Measurements from ENCODE around the gene ENC1.

ENC1 gene

DNA sequence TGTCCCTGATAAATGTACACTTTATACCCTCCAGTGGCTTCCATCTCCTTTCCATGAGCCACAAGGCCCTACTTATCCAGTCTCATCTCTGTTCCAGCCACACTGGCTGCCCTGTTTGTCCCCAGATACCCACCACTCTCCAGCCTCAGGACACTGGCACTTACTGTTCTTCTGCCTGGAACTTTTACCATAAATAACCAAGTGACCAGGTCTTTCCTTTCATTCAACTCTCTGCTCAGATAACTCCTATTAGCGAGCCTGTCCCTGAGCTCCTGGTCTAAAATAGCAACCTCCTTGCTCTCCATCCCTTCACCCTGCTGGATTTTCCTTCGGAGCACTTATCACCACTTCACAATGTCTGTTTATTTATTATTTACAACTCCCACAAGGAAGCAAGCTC, 16.6 kb upstream of the ENC1 start:
- DNase-seq = no peak

GRCh38 chr5:74655716-74656115, 15.2 kb upstream of the ENC1 start:
- DNase-seq = no peak

GRCh38 chr5:74655206-74655605, 14.7 kb upstream of the ENC1 start:
- DNase-seq = no peak

- DNase-seq = no peak
Observed at GRCh38 chr5:74653991-74654390, 13.5 kb upstream of the ENC1 start.

DNA sequence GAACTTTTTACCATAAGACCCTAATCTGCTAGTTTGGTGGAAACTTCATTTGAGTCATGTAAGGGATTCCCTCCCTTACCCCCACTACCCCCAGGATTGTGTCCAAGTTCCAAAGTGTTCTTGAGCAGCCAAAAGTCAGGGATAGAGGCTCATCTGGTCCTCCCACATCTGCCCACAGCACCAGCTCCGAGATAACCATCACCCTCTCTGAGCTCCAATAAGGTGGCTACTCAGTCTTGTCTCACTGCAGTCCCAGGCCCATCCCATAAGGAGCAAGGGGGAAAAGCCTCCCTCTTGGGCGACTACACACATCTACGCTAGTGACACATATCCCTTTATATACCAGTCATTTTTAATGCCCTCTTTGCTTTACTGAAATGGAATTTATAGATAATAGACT, 12.0 kb upstream of the ENC1 start:
- no peak for DNase-seq

GRCh38 chr5:74651710-74652109, 11.2 kb upstream of the ENC1 start:
- DNase-seq = no peak

DNA sequence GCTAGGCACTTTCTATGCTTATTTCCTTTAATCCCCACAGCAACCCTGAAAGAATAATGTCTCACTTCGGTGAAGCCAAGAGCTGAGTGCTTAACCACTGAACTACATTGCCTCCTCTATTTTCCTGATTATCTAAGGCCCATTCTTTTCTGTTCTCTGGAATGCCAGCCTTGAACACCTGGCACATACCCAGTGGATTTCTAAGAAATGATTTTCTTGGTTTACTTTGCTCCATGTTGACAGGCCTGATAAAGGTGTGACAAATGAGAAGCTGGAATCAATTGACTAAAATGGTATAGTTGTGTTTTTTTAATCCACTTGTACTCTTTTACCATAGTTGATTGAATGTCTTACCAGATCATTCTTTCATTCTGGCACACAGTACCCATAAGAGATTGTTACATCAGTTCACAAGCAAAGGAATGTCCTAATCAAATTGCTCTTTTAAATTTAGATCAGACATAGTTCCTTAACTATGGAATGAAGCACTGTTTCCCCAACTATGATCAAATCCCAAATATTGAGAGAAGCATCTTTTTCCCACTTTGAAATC, 9.0 kb upstream of the ENC1 start:
- no peak for DNase-seq

DNA sequence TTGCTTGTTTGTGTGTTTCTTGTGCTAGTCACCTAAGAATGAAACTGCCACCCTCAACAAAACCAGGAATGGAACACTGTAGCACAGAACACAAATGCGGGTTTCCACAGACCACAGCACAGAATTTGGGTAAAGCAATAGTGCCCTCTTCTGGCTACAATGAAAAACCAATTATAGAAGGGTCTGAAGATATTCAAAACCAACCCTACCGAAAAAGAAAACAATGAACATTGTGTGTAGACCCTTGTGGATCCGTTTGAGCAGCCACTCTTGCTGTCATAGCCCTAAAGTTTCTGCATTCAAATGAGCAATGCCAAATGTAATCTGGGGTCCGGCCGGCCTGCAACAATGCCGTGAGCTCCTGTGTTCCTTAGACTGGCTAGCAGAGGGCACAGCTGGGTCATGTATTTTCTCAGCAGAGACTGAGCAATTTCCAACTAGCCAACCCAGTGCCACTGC, 8.3 kb upstream of the ENC1 start:
- DNase-seq = peak in 10 of 58 donors; percentile 12 to 73 (median 34)

DNA sequence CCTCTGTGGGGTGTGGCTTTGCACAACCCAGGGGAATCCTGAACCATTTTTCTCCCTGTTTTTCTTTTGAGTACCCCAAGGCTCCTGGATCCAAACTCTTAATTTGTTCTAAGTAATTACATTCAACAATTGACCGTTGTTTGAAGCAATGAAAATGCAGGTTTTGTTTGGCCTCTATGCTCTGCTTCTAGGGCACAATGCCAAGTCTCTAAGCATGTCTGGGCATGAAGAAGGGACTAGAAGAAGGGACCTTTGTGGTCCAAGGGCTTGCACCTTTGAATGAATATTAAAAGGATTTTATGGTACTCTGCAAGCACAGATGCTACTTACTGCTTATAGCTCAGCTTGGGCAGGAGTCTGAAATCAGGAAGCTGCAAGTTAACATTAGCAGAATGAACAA, 6.6 kb upstream of the ENC1 start:
- DNase-seq = peak in 2 of 58 donors; percentile 8 to 20

- DNase-seq = no peak
Observed at GRCh38 chr5:74643111-74643562, 2.6 kb upstream of the ENC1 start.

- no peak for DNase-seq
Observed at GRCh38 chr5:74642543-74642863, 2.0 kb upstream of the ENC1 start.

DNA sequence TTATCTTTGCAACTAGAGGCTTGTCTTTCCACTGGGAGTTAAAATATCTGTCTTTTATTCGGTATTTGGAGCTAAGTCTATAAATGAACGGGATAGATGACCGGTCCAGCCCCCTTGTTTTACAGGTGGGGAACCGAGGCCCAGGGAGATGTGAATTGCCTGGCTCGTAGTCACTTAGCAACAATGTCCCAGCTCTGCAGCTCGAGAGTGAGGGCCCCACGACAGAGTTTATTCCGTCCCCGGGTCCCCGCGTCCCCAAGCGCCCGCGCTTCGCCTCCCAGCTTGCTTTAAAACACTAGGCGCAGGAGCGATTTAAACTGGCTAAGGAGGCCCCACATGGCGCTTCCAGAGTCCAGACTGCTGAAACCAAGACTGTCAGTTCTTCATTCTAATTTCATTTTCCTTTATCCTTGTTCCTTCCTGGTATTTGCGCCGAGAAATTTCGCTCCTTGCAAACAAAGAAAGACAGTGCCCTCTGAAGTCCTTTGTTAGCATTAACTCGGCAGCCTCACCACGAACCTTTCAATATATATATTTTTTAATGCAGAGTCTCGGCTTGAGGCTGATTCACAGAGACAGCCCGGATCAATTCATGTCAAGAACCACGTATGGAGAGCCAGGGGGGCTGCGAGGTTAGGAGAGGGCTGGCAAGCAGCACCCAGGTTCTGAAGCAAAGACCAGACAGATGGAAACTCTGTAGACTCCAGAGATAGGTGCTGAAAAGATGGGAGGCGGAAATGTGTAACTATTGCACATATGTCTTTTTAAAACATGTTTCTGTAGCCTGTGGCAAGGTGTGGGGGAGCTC, 1.4 kb upstream of the ENC1 start:
- DNase-seq = peak in 37 of 58 donors; percentile 9 to 70 (median 37)

- DNase-seq = peak in 56 of 58 donors; percentile 27 to 82 (median 60)
Observed at GRCh38 chr5:74640954-74641734, 616 bp upstream of the ENC1 start.

DNA sequence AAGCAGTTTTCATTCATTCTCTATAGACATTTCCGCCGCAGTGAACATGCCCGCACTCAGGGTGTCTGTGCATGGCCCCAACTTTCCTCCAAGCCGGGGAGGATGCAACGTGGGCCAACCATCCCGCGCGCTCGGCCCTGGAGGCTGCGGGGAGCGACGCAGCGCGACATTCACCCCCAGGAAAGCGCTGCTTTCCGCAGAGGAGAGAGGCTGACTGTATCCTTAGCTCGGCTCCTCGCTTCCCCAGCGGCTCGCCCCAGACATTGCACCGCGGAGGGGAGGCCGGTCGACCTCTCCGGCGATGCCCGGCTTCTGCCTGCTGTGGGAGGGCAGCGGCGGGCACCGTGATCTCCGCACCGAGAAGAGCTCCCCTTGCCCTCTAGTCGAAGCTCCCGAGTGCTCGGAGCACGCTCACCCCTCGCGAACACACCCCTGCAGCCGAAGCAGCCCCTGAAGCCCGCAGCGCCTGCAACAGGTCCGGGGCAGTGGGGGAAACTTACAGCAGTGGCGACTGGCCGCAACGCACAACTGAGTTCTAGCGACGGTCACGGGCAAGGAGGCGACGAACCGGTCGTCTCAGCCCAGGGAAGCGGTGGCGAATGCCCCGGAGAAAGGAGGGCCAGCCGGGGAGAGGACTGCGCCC, 600 bp downstream of the ENC1 start:
- peak in 16 of 58 donors; percentile 7 to 81 (median 54) for DNase-seq

GRCh38 chr5:74638970-74639806, 1.3 kb downstream of the ENC1 start:
- DNase-seq = no peak

- DNase-seq = no peak
Observed at GRCh38 chr5:74638544-74638969, 2.0 kb downstream of the ENC1 start.

DNA sequence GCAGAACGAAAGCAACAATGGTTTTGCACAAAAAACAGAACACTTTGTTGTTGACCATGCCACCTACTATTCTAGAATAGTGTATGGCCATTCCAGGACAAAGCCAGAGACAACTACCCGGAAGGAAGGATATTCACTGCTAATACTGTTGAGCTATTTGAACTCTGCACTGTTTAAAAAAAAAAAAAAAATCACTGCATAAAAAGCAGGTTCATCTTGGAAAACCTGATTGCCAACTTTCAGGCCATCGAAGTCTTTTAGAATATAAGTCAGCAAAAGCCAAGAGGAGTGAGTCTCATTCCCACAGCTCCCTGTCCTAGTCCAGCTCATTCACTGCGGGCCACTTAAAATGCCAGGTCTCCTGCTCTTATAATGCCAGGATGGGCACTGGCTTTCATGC, 4.0 kb downstream of the ENC1 start:
- DNase-seq = no peak

GRCh38 chr5:74636149-74636548, 4.4 kb downstream of the ENC1 start:
- peak in 2 of 58 donors; percentile 11 to 20 for DNase-seq

DNA sequence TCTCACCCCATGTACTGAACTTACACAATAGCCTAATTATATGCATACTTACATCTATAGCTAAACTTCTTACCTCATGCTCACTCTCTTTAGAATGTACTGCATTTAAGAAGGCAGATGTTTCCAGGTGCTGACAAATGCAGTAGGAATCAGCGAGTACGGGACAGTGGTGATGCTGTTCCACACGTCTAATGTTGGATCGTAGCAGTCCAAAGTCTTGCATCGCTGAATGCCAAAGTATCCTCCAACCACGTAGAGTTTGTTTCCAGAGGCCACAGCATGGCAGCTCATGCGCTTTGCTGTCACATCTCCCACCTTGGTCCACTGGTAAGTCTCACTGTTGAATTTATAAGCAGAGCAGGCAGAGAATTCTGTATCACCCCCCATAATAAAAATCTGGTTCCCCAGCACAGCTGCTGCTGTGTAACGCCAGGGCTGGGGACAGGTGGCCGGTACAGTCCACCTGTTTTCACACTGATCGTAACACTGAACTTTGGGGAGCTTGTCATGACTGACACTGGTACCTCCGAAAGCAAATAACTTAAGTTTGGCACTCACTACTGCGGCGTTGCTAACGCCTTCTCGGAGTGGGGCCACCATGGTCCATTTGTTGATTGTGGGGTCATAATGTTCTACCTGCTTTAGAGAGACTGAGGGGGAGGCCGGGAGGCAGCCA, 5.8 kb downstream of the ENC1 start:
- no peak for DNase-seq

DNA sequence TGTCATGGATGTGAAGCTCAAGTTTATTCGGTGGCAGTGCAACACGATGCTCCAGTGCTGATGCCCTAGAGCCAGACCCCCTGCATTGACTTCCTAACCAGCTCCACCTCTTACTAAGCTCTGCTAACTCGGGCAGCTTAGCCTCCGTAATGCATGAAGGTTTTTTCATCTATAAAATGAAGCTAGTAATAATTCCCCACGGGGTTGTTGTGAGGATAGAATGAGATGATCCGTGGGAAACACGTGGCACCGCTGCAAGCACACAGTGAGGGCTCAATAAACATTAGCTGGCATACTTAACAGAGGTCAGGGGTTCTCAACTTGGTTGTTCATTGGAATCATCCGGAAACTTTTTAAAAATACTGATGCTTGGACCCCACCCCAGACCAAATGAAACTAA, 6.8 kb downstream of the ENC1 start:
- DNase-seq = no peak

All from anterior cingulate cortex (tissue), 58 donors.